GM19468 (cell line): ENCODE results near the gene STARD5.

ENCODE experiments used
- ATAC-seq: cut with Tn5 transposase; IDR thresholded peaks from one replicate; pipeline ENCODE4 v1.9.1; 2021; ENCODE audit warnings: mild to moderate bottlenecking, moderate library complexity, moderate number of reproducible peaks; ENCODE audit not compliant: unreplicated experiment; ENCODE audit errors: extremely low read depth

The STARD5 gene

DNA sequence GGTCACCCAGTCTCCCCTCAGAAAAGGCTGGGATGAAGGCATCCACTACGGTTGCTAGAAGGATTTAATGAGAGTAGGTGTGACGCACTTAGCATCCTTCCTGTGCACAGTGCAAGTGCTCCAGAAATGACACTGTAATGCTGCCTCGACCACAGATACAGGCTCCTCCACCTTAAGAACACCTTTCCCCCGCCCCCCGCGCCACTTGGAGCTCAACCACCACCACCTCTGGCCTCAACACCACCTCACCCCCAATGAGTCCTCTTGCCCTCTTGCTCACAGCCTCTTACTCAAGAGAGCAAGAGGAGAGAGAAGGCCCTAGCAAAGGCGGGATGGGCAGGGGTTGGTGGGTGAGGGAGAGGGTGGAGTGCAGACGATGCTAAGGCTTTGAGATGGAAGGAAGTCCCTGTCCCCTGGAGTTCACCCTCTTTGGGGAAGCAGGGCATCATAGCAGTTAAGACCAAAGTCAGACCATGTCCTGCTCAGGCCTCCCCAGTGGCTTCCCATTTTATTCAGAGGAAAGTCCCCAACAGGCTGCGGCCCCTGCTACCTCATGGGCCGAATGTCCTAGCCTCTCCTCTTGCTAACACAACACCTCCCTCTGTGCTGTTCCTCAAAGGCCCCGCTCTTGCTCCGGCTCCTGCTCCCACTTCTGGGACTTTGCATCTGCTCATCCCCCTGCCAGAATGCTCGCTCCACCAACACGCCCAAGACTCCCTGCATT lies 8.3 kb downstream of the STARD5 start:
- no peak for ATAC-seq

DNA sequence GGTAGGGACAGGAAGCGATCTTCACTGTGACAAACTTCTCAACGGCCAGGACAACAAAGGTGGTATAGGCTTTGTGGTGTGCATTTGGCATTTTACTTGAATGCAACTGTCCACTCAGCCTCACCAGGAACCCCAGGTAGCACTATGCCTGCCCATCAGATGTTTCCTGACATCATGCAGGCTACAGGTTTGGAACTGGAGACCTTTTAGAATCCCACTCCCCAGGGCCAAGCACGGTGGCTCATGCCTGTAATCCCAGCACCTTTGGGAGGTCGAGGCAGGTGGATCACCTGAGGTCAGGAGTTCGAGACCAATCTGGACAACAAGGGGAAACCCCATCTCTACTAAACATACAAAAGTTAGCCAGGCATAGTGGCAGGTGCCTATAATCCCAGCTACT lies 9.6 kb downstream of the STARD5 start:
- ATAC-seq, result no peak

DNA sequence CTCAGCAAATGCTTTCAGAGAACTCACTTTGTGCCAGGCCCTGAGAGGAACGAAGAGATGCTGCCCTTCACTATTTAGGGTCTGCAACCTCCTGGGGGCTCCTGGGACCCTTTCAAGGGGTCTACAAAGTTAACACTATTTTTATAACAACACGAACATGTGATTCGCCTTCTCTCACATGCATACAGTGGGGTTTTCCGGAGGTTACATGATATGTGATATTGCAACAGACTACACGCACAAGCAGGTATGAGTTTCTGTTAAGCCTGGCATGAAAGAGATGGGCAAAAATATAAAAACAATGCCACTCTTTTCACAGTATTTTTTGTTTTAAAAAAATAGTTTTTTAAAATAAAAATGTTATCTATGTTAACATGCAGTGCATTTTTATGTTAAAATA lies 10.3 kb downstream of the STARD5 start:
- ATAC-seq, result no peak

DNA sequence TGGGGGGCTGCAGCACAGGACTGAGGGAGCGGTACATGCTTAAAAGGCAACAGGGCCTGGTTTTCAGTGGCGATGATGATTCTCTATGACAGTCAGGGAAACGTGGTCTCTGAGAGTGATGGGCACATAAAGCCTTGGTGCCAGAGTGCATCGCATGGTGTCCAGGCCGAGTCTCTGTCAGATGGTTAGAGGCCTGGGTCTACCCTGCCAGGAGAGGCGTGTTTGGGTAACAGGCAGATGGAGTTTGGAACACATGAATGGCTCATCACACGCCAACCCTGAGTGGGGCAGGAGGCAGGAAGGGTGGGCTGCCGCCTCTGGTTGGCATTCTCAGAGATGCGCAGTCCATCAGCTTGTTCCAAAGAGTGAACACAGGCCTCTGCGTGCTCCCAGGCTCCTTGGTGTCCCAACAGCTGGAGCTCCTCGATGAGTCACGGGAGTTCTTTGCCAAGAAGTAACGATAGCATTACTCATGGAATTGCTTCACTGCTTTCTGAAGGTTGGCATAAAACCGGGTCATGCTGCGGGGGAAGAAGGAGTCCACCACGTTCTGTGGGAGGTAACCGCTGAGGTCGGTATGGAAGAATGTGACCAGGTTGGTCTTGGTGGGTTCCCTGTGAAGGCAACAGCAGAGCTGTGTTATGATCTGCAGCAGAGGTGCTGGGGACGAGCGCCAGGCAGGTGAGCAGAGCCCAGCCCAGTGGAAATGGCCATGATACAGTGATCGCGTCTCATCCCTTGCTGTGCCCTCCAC lies 11.0 kb downstream of the STARD5 start:
- ATAC-seq, result no peak

DNA sequence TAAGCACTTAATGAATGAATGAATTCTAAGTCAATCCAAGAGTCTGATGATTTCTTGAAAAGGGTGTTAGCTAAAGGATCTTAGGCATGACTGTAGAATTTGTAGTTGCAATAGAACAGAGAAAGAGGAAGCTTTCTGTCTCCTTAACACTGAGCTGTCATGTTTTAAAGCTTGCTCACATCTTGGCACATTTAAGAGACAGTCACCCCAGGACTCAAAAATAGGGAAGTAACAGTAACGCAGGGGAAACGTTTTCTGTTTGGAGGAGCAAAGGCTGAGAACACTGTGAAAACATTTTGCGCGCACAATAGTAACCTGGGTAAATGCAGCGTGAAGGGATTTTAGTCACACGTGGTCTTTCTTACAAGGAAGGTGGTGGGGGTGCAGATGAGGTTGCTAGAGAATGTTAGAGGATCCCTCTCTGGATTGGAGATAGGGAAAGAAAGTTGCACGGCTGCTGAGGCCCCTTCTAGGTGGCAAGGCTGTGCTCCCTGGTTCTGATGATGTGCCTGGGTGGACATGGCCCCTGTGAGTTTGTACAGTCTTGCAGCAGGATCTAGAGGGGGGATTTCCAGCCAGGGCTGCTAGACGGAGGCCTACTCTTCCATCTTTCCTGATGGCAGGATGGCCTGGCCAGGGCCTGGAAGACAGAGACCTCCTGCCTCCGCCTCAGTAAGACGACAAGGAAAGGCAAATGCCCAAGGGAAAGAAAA lies 12.0 kb downstream of the STARD5 start:
- peak; percentile 23 for ATAC-seq

DNA sequence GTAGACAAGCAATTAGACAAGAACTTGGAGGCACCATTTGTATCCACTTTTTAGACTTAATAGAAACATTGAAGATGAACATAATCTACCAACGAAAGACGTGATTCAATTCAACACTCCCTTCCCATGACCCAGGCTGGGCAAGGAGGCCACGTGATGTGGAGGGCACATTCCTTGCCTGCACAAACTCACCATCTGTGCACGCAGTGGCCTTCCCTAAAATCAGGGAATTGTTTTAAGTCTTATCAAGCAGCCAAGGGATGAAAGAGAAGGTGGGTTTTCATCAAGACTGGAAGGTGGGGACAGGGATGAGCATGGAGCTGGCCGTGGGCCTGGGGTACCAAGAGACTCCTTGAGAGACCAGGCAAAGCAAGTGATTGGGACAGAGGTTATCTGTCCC lies 13.5 kb downstream of the STARD5 start:
- ATAC-seq, result no peak

DNA sequence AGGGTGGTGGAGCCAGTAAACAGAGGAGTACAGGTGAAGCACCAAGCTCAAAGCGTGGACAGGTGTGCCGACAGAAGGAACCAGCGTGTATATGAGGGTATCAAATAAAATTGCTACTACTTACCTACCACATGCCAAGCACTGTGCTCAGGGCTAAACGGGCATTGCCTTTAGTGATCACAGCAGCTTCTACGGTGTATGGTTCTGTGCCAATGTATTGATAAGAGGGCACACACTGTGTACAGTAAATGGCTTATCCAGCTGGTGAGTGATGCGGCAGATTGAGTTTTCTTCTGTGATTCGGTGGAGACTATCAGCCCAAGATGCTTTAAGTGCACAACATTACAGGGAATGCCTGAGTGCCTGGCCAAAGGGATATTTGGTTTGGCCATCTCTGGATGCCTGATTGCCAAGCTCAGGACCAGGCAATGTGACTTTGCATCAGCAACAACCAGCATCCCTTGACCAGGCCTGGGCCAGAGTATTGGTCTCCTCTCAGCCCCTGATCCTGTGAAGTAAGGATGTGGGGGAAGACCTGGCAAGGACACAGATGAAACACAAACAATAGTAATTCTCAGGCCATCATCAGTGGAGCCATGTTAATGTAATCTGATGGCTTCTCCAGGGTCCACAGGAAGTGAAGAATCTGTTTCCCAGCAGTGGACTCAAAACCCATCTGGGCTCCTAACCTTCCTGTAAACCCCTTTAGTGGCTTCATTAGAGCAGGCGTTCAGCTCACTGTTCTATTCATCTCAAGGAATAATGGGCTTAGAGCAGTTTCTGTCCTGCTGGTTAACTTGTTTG lies 14.1 kb downstream of the STARD5 start:
- no peak for ATAC-seq

DNA sequence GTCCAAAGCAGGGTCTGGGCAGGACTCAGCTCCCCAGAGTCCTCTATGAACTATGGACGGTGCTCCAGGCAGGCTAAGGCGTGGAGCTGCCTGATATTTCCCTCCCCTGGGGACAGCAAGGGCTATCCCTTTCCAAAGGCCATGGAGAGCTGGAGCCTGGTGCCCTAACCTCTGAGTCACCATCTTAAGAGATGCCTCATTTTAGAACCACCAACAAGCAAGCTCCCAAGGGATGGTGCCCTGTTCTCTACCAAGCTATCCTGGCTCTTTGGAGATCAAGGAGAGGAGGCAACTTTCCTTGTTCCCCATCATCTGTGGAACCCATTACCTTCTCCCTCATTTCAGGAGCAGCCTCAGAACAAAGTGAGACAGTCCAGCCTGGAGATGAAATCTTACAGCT lies 15.7 kb downstream of the STARD5 start:
- no peak for ATAC-seq

DNA sequence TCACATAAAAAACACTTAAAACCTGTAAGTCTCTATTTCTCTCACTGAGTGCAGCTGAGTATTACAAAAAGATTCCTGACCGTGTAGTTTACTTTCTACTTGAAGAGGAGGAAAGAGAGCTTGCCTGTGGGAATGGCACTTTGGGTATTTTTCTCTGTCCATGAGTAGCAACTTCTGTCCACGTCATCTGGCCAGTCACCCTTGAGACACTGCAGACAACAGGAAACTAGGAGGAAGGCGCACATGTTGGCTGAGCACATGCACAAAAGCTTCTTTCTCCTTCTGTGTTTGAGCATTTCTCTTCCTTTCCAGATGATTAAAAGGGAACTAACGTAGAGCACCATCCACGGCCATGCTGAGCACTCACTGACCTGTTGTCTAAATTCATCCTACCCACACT lies 19.7 kb downstream of the STARD5 start:
- ATAC-seq, result no peak

DNA sequence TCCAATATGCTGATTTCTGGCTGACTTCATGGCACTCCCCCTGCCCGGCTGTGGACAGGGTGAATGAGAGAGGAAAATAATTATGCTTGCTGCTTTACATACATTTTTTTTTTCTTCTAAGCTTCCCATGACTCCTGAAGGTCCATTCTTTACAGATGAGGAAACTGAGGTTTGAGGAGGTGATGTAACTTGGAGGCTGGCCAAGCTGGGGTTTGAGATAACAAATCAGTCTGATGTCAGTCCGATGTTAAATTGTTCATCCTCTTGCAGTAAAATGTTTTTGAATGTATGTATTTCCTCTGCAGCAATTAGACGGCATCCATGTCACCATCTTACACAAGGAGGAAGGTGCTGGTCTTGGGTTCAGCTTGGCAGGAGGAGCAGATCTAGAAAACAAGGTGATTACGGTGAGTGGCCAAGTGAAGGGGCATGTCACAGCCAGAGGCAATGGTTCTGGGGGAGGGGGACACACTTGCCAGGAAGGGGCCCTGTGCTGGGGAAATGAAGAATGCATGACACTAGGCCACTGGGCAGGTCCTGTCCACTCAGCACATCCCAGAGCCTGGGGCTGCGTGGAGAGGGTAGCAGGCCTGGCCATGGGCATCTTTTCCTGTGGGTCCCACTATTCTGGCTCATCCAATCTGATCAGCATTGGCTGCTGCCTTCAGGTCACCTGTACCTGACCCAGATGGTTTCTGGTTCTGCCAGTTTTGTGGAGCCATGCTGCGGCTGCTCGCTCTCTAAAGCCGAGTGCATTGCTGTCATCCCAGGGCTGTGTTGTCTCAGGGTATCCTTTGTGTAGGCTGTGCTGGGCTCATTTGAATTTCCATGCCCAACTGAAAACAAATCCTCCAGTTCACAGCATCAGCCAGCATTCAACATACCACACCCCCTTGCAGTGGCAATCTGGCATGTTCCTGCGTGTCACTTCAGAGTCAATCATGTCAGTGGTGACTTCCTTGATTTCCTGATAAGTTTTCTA lies 20.4 kb downstream of the STARD5 start:
- ATAC-seq, result no peak

DNA sequence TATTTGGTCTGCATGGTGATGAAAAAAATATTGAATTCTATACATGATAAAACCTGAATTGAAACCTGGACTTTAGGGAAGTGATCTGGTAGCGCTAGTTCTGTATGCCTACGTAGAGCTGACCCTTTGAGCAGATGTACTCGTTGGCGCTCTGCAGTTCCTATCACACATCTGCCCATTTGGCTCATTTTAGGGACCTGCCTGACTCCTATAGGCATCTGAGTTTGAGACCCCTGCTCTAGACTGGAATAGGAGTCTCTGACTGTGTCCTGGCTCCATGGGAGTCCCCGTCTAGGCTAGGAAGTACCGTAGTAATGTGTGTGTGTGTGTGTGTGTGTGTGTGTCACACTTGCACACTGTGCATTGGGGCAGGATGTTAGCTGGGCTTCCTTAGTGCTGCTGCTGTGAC lies 21.2 kb downstream of the STARD5 start:
- ATAC-seq, result no peak

DNA sequence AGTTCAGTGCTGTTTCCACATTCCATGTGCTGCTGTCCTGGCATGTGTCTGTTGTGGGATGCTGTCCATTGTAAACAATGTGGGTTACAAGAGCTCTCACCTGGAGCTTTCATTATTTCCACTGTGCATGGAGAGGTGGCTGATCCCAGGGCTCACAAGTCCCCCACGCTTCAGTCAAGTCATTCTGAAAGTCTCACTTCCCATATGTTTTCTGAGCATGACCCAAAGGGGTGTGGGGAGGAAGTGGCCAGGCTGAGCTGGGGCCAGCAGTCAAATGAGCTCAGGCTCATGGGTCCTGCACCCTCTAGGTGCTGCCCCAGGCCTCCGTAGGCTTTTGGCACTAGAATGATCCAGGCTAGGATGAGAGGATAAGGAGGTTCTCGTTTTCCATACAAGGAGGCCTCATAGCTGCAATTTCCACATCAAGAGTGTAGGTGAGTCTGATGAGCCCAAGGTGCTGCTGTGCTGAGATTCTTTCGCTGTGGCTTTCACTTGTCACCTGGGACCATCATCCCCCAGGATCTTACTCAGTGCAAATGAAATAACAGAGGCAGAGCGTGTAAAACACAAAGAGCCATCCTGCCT lies 22.0 kb downstream of the STARD5 start:
- peak; percentile 62 for ATAC-seq

DNA sequence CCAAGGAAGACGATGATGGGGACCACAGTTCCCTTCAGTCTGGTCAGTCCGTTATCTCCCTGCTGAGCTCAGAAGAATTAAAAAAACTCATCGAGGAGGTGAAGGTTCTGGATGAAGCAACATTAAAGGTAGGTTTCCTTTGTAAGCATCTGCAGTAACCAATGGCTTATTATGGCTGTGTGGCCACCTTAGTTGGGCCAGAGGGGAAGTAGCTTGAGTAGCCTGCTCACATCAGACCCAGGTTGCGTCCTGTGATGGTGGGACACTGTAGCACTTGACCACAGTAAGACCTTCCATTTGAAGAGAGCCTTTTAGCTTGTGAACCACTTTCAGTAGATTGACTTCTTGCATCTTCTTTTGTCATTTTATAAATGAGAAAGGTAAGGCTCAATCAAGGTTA lies 22.6 kb downstream of the STARD5 start:
- ATAC-seq, result peak; percentile 9

DNA sequence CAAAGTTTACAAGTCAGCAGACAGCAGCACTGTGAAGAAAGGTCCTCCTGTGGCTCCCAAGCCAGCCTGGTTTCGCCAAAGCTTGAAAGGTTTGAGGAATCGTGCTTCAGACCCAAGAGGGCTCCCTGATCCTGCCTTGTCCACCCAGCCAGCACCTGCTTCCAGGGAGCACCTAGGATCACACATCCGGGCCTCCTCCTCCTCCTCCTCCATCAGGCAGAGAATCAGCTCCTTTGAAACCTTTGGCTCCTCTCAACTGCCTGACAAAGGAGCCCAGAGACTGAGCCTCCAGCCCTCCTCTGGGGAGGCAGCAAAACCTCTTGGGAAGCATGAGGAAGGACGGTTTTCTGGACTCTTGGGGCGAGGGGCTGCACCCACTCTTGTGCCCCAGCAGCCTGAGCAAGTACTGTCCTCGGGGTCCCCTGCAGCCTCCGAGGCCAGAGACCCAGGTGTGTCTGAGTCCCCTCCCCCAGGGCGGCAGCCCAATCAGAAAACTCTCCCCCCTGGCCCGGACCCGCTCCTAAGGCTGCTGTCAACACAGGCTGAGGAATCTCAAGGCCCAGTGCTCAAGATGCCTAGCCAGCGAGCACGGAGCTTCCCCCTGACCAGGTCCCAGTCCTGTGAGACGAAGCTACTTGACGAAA lies 24.2 kb downstream of the STARD5 start:
- ATAC-seq, result no peak

DNA sequence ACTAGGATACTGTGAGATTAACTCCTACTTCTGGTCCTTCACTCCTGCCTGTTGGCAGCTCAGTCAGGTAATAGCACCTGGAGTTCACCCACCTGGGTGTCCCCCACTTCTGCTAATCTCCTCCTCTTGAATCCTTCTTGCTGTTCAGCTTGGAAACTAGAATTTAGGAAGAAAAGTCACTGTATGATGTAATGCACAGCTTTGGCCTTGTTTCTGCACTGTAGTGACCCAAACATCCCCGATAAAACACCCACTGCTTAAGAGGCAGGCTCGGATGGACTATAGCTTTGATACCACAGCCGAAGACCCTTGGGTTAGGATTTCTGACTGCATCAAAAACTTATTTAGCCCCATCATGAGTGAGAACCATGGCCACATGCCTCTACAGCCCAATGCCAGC lies 24.8 kb downstream of the STARD5 start:
- no peak for ATAC-seq

DNA sequence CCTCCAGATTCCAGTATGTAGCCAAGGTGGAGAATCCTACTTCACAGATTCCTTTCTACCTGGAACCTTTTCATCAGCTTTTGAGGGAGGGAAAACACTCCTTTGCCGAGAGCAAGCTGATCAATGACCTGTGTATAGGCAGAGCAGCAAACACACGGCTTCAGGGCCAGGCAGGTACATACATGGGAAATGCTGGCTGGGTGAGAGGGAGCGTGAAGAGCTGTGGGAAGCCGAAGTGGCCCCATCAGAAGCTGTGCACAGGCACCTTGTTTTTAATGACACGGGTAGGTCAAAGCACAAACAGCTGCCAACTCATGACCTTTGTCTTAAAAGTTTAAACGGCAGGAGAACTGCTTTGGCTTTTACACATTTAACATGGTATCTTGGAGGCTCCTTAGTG lies 25.3 kb downstream of the STARD5 start:
- no peak for ATAC-seq

DNA sequence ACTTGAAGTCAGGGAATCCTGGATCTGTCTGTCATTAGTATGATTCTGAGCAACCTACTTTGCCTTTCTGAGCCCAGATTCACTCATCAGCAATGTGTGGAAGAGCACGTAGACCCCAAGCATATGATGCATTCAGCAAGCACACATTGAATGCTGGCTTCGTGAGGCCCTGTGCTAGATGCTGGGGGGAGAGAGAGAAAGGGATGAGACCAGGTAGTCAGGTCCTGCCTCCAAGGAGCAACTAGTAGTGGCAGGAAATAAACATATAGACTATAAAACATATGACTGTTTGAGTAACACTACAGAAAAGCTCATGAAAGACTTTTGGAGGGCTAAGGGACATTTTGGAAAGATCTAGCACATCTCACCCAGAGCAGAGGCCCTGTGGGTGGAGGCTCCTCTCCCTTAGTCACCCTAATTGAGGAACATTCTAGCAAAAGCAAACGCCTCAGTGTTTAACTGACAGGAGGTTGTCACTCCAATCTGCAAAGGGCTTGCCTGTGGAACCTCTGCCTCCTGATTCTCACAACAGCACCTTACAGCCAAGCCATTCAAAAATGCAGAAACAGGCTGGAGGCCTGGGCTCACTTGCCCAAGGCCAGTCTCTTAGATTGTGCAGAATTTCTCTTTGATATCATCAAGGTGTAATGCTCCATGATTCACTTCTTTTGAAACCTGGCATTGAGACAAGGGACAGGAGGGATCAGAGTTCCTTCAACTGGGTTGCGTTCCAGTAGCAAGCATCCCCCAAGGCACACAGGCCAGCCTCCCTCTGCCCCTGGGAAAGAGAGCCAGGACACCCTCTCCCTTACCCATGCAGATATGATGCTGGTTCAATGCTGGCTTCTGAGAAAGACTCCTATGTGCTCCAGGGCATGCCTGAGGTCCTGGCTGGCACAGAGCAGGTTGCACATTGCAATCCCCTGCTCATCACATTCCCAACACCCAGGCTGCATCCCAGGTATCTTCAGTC lies 26.1 kb downstream of the STARD5 start:
- no peak for ATAC-seq
